Cardiac fibroblast (primary cell): ENCODE data around the gene SFTA2.

Experiments
- DNase-seq, 2 donors: peaks; one replicate each; pipeline versions ENCODE4 v3.0.0 to v3.0.0-alpha.2; 2010; ENCODE audit warnings: low read depth in 2 of 2
- H3K4me3 ChIP-seq, 2 donors: replicated peaks in 1 of 2; 1 replicate in 1 of 2; 2 replicates in 1 of 2; pipeline ENCODE4 v1.5.1; 2011; ENCODE audit warnings: low read depth in 2 of 2, low read length in 2 of 2, mild to moderate bottlenecking in 2 of 2, moderate library complexity in 1 of 2
- CTCF ChIP-seq: IDR thresholded peaks from one replicate; pipeline ENCODE4 v1.5.1; 2011; ENCODE audit warnings: low read depth, mild to moderate bottlenecking, low read length, inconsistent platforms

The SFTA2 gene

GRCh38 chr6:30883685-30884520, 48.1 kb downstream of the SFTA2 start, which contains the start of gene DDR1:
DDR1 (plus strand) TSS chr6:30884519; CDS start chr6:30888730, 4,211 bp downstream.
- DNase-seq, result peak; percentile 34 to 87
- no peak for TF ChIP-seq CTCF
- peak within 1 kb of the TSS; percentile 60 to 72 for H3K4me3 ChIP-seq

- no peak for DNase-seq
- H3K4me3 ChIP-seq, result no peak overlapping the region
- no peak for TF ChIP-seq CTCF
These were observed 48.9 kb downstream of the SFTA2 start for GRCh38 chr6:30882759-30883684.

- no peak for TF ChIP-seq CTCF
- peak in 1 of 2 donors; percentile 26 for DNase-seq
- no peak overlapping the region for H3K4me3 ChIP-seq
These were observed 49.7 kb downstream of the SFTA2 start for GRCh38 chr6:30882204-30882758.

GRCh38 chr6:30881392-30882203, 50.4 kb downstream of the SFTA2 start:
- H3K4me3 ChIP-seq, result no peak overlapping the region
- TF ChIP-seq CTCF, result no peak
- DNase-seq, result peak; percentile 35 to 51
